Transverse colon (tissue), 4 donors: ENCODE results near the gene DUSP3.
"Not testable (repeated sequence)": the region's sequence is repeated elsewhere in the genome, so short reads cannot be mapped to it uniquely, and the experiment has no call there.

ENCODE experiments used
- POLR2AphosphoS5 ChIP-seq, 3 donors: sonication (generic); formaldehyde crosslinking; IDR thresholded peaks; one replicate each; pipeline ENCODE4 v1.6.1; 2016; ENCODE audit warnings: antibody characterized with exemption in 3 of 3
- TF ChIP-seq, protein P1 (sequence below), 5 experiments: fragments of 200-600 bp in 3 of 5; fragments of 450-650 bp in 2 of 5; sonication (generic) in 3 of 5; IDR thresholded peaks; 1 replicate in 2 of 5; 2 replicates in 3 of 5; pipeline ENCODE4 v1.5.1; 2016 to 2017; ENCODE audit warnings: antibody characterized with exemption in 5 of 5, inconsistent platforms in 3 of 5, mild to moderate bottlenecking in 2 of 5, moderate library complexity in 1 of 5

DNA sequence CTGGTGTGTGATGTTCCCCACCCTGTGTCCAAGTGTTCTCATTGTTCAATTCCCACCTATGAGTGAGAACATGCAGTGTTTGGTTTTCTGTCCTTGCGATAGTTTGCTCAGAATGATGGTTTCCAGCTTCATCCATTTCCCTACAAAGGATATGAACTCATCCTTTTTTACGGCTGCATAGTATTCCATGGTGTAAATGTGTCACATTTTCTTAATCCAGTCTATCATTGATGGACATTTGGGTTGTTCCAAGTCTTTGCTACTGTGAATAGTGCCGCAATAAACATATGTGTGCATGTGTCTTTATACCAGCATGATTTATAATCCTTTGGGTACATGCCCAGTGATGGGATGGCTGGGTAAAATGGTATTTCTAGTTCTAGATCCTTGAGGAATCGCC is 13.9 kb upstream of the DUSP3 start:
- TF ChIP-seq, protein P1, sequence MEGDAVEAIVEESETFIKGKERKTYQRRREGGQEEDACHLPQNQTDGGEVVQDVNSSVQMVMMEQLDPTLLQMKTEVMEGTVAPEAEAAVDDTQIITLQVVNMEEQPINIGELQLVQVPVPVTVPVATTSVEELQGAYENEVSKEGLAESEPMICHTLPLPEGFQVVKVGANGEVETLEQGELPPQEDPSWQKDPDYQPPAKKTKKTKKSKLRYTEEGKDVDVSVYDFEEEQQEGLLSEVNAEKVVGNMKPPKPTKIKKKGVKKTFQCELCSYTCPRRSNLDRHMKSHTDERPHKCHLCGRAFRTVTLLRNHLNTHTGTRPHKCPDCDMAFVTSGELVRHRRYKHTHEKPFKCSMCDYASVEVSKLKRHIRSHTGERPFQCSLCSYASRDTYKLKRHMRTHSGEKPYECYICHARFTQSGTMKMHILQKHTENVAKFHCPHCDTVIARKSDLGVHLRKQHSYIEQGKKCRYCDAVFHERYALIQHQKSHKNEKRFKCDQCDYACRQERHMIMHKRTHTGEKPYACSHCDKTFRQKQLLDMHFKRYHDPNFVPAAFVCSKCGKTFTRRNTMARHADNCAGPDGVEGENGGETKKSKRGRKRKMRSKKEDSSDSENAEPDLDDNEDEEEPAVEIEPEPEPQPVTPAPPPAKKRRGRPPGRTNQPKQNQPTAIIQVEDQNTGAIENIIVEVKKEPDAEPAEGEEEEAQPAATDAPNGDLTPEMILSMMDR (IDR thresholded peaks at IDR 0.05) = not testable (repeated sequence)
- TF ChIP-seq POLR2AphosphoS5 (IDR thresholded peaks at IDR 0.05) = not testable (repeated sequence)
